HFFc6 (cell line): ENCODE results near the gene NADK2. TPM values are rescaled to one million over a fixed set of nuclear protein-coding genes. Genes with fewer than 3 reads are reported as not detected.

Source experiments
- DNase-seq: peaks from one replicate; pipeline ENCODE4 v3.0.0-alpha.2; 2018
- H3K27ac Mint-ChIP-seq: 2 replicates; pipeline ENCODE4 v1.8.0; 2020; ENCODE audit warnings: mild to moderate bottlenecking, mixed read lengths
- H3K27me3 Mint-ChIP-seq: 2 replicates; pipeline ENCODE4 v1.8.0; 2021; ENCODE audit warnings: mild to moderate bottlenecking, moderate library complexity, mixed read lengths; ENCODE audit not compliant: insufficient read depth
- H3K36me3 Mint-ChIP-seq: 2 replicates; pipeline ENCODE4 v1.8.0; 2021; ENCODE audit warnings: low read depth, mixed read lengths
- H3K4me1 Mint-ChIP-seq: 2 replicates; pipeline ENCODE4 v1.8.0; 2020; ENCODE audit warnings: low read depth, mixed read lengths
- H3K4me3 Mint-ChIP-seq: 2 replicates; pipeline ENCODE4 v1.8.0; 2020; ENCODE audit warnings: mild to moderate bottlenecking, moderate library complexity, mixed read lengths
- H3K9me3 Mint-ChIP-seq: 2 replicates; pipeline ENCODE4 v1.8.0; 2020; ENCODE audit warnings: mild to moderate bottlenecking, mixed read lengths
- CTCF ChIP-seq: fragments of 200-600 bp; sonication (generic); IDR thresholded peaks from 2 replicates; pipeline ENCODE4 v1.5.0; 2021; ENCODE audit warnings: antibody characterized with exemption, mild to moderate bottlenecking
- total RNA-seq, 6 experiments: library from RNA; stranded (reverse); fragmentation: NEBNext Ultra II Directional; extraction: Animal tissue kit (Norgen Biotek cat#: 25700); gene quantifications; 2 replicates in 1 of 6; 3 replicates in 5 of 6; pipeline ENCODE4 v1.2.3, GENCODE V29; 2021

The NADK2 gene
- total RNA-seq, 6 experiments from 2014 or later: 14.6 to 20.1 (median 15.3) TPM

GRCh38 chr5:36239370-36240293 lies 2.1 kb downstream of the NADK2 start:
- Mint-ChIP-seq H3K27me3 (no peaks in the 10 kb centered on the region; the same call in 1 of the 2 replicates), H3K4me3 (peak overlapping the region; percentile 90), H3K4me1 (peaks cover 57% of the 10 kb centered on the region), H3K9me3 (no peaks in the 10 kb centered on the region), H3K27ac (peak overlapping the region; percentile 85), H3K36me3 (no peaks in the 10 kb centered on the region)
- no peak for DNase-seq
- no peak for TF ChIP-seq CTCF

GRCh38 chr5:36238502-36239295 lies 3.0 kb downstream of the NADK2 start:
- TF ChIP-seq CTCF: no peak
- Mint-ChIP-seq H3K9me3 (no peaks in the 10 kb centered on the region), H3K27me3 (no peaks in the 10 kb centered on the region; the same call in 1 of the 2 replicates), H3K4me3 (peak overlapping the region; percentile 2), H3K36me3 (no peaks in the 10 kb centered on the region), H3K4me1 (peaks cover 57% of the 10 kb centered on the region), H3K27ac (peak overlapping the region; percentile 16)
- no peak for DNase-seq

- no peak overlapping the region for H3K4me3 Mint-ChIP-seq
Measured at GRCh38 chr5:36237751-36238150, 4.0 kb downstream of the NADK2 start.

GRCh38 chr5:36236801-36237200 lies 4.9 kb downstream of the NADK2 start:
- no peak overlapping the region for H3K4me3 Mint-ChIP-seq
- no peaks in the 10 kb centered on the region; the same call in 1 of the 2 replicates for H3K27me3 Mint-ChIP-seq
- no peak overlapping the region for H3K27ac Mint-ChIP-seq
- peaks cover 51% of the 10 kb centered on the region for H3K4me1 Mint-ChIP-seq
- TF ChIP-seq CTCF: no peak
- H3K36me3 Mint-ChIP-seq: no peaks in the 10 kb centered on the region
- no peak for DNase-seq
- H3K9me3 Mint-ChIP-seq: no peaks in the 10 kb centered on the region

More at GRCh38 chr5:36237751-36238150, 4.0 kb downstream of the NADK2 start:
- H3K4me1 Mint-ChIP-seq: peaks cover 57% of the 10 kb centered on the region
- H3K36me3 Mint-ChIP-seq: no peaks in the 10 kb centered on the region
- no peak overlapping the region for H3K27ac Mint-ChIP-seq
- H3K27me3 Mint-ChIP-seq: no peaks in the 10 kb centered on the region; the same call in 1 of the 2 replicates
- H3K9me3 Mint-ChIP-seq: no peaks in the 10 kb centered on the region
- no peak for TF ChIP-seq CTCF
- DNase-seq: no peak

- no peaks in the 10 kb centered on the region for H3K36me3 Mint-ChIP-seq
- DNase-seq: no peak
- no peak overlapping the region for H3K4me3 Mint-ChIP-seq
- no peaks in the 10 kb centered on the region for H3K27me3 Mint-ChIP-seq
- H3K4me1 Mint-ChIP-seq: peaks cover 27% of the 10 kb centered on the region
- TF ChIP-seq CTCF: no peak
- no peaks in the 10 kb centered on the region for H3K9me3 Mint-ChIP-seq
- no peak overlapping the region for H3K27ac Mint-ChIP-seq
Measured at GRCh38 chr5:36232533-36232932, 9.2 kb downstream of the NADK2 start.
